ENCODE data around the gene MYF5.

The MYF5 gene

GRCh38 chr12:80766210-80766609 lies 49.5 kb downstream of the MYF5 start:
- DNase-seq (ENCODE audit: low read depth) = no peak

GRCh38 chr12:80766897-80767296 lies 50.2 kb downstream of the MYF5 start:
- no peak for DNase-seq (ENCODE audit: low read depth)

Data from activated T-cell treated with anti-CD3 and anti-CD28 coated beads for 24 hours (primary cell).